Lower leg skin (tissue), 4 donors: ENCODE measurements around the gene ABHD12. TPM values are rescaled to one million over a fixed set of nuclear protein-coding genes. Genes with fewer than 3 reads are reported as not detected.

Source experiments
- DNase-seq, 2 donors: peaks; one replicate each; pipeline ENCODE4 v3.0.0-alpha.2; 2019; ENCODE audit warnings: low spot score in 2 of 2
- H3K4me3 ChIP-seq: fragments of 200-600 bp; sonication (generic); 2 replicates; pipeline ENCODE4 v1.5.1; 2017; ENCODE audit warnings: mild to moderate bottlenecking, low read depth; ENCODE audit not compliant: poor library complexity, severe bottlenecking
- POLR2A ChIP-seq, 2 donors: fragments of 450-650 bp; IDR thresholded peaks; one replicate each; pipeline ENCODE4 v1.6.1; 2016 to 2017; ENCODE audit warnings: antibody characterized with exemption in 2 of 2, mild to moderate bottlenecking in 1 of 2, moderate library complexity in 1 of 2
- WGBS, 2 donors: methylation state at CpG; one replicate each; pipeline ENCODE4 v1.1.5; 2018; 5-methylcytosine and 5-hydroxymethylcytosine counted together
- intact Hi-C: fragments of 100-400 bp; cut with DNase I; formaldehyde crosslinking; loops from one replicate; pipeline ENCODE4 v1.15.0; 2023; ENCODE audit warnings: low total_unique reads
- total RNA-seq, 4 donors: library from RNA; depleted of rRNA; stranded (reverse); fragments of >200 nt; gene quantifications; one replicate each; pipeline ENCODE4 v1.1.0, GENCODE V29; 2016
- TF ChIP-seq, protein P1 (sequence below), 3 donors: fragments of 450-650 bp; IDR thresholded peaks; one replicate each; pipeline ENCODE4 v1.5.1; 2016; ENCODE audit warnings: antibody characterized with exemption in 3 of 3, mild to moderate bottlenecking in 3 of 3, moderate library complexity in 2 of 3

ABHD12 gene
- total RNA-seq, 4 donors from 2014 or later: 51.7 to 121 (median 103) TPM

DNA sequence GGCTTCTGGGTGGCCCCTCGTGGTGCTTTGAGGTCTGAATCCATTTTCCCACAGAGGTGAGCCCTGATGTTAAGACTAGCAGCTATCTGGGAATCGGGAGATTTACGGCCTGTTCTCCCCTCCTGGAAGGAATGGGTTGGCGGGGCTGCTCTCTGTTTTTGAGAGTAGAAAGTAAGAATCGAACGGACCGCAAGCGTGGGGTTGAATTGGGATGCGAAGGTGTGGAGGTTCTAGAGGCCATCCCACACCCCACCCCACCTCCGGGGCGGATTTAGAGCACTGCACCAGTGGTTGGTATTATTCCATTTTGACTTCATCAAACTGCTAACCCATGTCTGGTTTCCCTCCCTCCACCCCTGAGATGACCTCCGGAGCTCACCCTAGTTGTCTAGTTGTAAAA, 131.3 kb downstream of the ABHD12 start:
- H3K4me3 ChIP-seq: no peak overlapping the region
- intact Hi-C loops: no loop called here
- no peak for DNase-seq
- WGBS, 2 donors: 87 to 98% methylated on average over 12 of the region's 12 CpGs
- TF ChIP-seq, protein P1, sequence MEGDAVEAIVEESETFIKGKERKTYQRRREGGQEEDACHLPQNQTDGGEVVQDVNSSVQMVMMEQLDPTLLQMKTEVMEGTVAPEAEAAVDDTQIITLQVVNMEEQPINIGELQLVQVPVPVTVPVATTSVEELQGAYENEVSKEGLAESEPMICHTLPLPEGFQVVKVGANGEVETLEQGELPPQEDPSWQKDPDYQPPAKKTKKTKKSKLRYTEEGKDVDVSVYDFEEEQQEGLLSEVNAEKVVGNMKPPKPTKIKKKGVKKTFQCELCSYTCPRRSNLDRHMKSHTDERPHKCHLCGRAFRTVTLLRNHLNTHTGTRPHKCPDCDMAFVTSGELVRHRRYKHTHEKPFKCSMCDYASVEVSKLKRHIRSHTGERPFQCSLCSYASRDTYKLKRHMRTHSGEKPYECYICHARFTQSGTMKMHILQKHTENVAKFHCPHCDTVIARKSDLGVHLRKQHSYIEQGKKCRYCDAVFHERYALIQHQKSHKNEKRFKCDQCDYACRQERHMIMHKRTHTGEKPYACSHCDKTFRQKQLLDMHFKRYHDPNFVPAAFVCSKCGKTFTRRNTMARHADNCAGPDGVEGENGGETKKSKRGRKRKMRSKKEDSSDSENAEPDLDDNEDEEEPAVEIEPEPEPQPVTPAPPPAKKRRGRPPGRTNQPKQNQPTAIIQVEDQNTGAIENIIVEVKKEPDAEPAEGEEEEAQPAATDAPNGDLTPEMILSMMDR (IDR thresholded peaks at IDR 0.05): no peak
- TF ChIP-seq POLR2A (IDR thresholded peaks at IDR 0.05): no peak

- H3K4me3 ChIP-seq: no peak overlapping the region
- TF ChIP-seq, protein P1 (IDR thresholded peaks at IDR 0.05): no peak
- no peak for TF ChIP-seq POLR2A (IDR thresholded peaks at IDR 0.05)
- peak in 1 of 2 donors; percentile 72 for DNase-seq
- WGBS, 2 donors: 71 to 83% methylated on average over 4 of the region's 4 CpGs
- intact Hi-C loops: no loop called here
Observed at GRCh38 chr20:25258828-25259227, 131.8 kb downstream of the ABHD12 start.

DNA sequence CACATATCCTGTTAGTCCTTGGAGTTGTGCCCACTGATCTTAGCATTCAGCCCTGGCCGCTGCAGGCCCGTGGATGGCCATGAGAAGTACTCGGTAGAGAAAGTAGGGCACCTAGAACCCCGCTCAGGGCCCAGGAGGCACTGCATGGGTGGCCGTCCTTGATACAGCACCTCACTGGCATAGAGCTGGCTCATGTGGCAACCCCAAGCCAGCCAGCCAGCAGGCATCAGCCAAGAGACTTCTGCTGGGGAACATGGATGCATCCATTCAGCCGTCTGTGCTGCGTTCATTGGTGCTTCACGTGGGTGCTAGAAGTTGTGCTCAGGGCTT, 132.2 kb downstream of the ABHD12 start:
- TF ChIP-seq, protein P1 (IDR thresholded peaks at IDR 0.05): no peak
- H3K4me3 ChIP-seq: no peak overlapping the region
- intact Hi-C loops: no loop called here
- 76 to 77% methylated on average over 7 to 8 of the region's 8 CpGs for WGBS, 2 donors
- DNase-seq: no peak

DNA sequence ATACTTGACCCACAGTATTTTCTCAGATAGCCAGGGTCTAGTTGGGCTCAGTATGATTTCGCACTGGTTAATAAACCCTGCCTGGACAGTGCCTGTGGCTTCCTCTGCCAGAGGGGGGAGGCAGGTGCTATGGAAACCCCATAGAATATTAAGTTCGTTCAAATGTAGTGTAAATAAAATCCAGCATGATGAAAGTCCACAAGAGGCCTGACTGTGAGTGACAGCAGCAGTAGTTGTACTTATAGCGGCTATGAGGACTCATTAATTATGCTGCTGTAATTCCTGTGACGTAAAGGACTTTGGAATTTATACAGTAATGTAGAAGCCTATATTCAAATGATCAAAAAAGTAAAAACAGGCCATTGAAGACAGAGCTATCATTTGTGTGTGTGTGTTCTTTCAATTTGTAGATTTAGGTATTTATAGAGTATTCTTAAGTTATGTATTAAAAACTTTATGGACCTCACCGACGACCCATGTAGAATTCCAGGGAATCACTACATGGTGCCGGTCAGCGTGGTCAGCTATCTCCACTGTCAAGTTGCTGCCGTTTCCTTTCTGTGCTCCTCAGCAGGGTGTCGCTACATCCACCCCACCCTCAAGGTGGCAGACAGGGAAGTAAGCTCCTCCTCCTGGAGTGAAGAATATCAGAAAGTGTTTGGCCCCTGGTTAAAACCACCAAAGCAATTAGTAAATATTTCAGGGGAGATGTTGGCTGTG, 132.7 kb downstream of the ABHD12 start:
- H3K4me3 ChIP-seq: no peak overlapping the region
- no peak for DNase-seq
- 86 to 93% methylated on average over 10 of the region's 10 CpGs for WGBS, 2 donors
- intact Hi-C loops: no loop called here
- no peak for TF ChIP-seq POLR2A (IDR thresholded peaks at IDR 0.05)
- TF ChIP-seq, protein P1 (IDR thresholded peaks at IDR 0.05): no peak

- TF ChIP-seq, protein P1 (IDR thresholded peaks at IDR 0.05): no peak
- TF ChIP-seq POLR2A (IDR thresholded peaks at IDR 0.05): no peak
- WGBS, 2 donors: 93 to 97% methylated on average over 5 of the region's 5 CpGs
- intact Hi-C loops: no loop called here
- no peak for DNase-seq
- H3K4me3 ChIP-seq: no peak overlapping the region
Observed at GRCh38 chr20:25257130-25257529, 133.5 kb downstream of the ABHD12 start.
